OCI-LY7 (cell line): ENCODE results near the gene RAP1B. TPM values are rescaled to one million over a fixed set of nuclear protein-coding genes. Genes with fewer than 3 reads are reported as not detected.
A peak's percentile ranks its signal among the peaks of the same experiment; 100 is the strongest.

Experiments used
- BruUV-seq: library from RNA; stranded (reverse); fragments of 400-500 nt; replicated peaks from 2 replicates; lab custom pipeline; 2021; lab: Mats Ljungman, UMichigan
- CTCF ChIA-PET: fragments of 300-600 bp; sonication (Branson Sonifier 250); formaldehyde crosslinking; loops from one replicate; lab custom pipeline; 2022; ENCODE audit warnings: antibody characterized with exemption; ENCODE audit not compliant: unreplicated experiment; lab: Charles Lee
- POLR2A ChIA-PET: fragments of 300-600 bp; sonication (Branson Sonifier 250); formaldehyde crosslinking; loops from one replicate; lab custom pipeline; 2022; ENCODE audit warnings: antibody characterized with exemption; lab: Charles Lee
- DNase-seq: peaks from one replicate; pipeline ENCODE4 v3.0.0-alpha.2; 2015; ENCODE audit warnings: low spot score
- H2AFZ ChIP-seq: fragments of 200-600 bp; sonication (generic), shearing (Covaris generic); 2 replicates; pipeline ENCODE4 v1.6.1; 2014; ENCODE audit warnings: mild to moderate bottlenecking, antibody characterized with exemption, low read length, moderate library complexity
- H3K27ac ChIP-seq: fragments of 200-600 bp; sonication (generic); 2 replicates; pipeline ENCODE4 v1.5.1; 2014; ENCODE audit warnings: mixed run types, low read depth, mild to moderate bottlenecking, moderate library complexity, low read length, inconsistent platforms; ENCODE audit not compliant: poor library complexity, severe bottlenecking
- H3K36me3 ChIP-seq: fragments of 200-600 bp; sonication (generic); 2 replicates; pipeline ENCODE4 v1.6.1; 2014; ENCODE audit warnings: mild to moderate bottlenecking, antibody characterized with exemption, low read length, moderate library complexity, mixed read lengths; ENCODE audit not compliant: insufficient read depth
- H3K4me1 ChIP-seq: fragments of 200-600 bp; sonication (generic); 2 replicates; pipeline ENCODE4 v1.5.1; 2014; ENCODE audit warnings: mild to moderate bottlenecking, low read length; ENCODE audit not compliant: insufficient read depth, poor library complexity, severe bottlenecking
- H3K4me2 ChIP-seq: fragments of 200-600 bp; sonication (generic); 2 replicates; pipeline ENCODE4 v1.6.1; 2014; ENCODE audit warnings: mild to moderate bottlenecking, low read length
- H3K4me3 ChIP-seq: fragments of 200-600 bp; sonication (generic); 2 replicates; pipeline ENCODE4 v1.5.1; 2014; ENCODE audit warnings: mild to moderate bottlenecking, low read depth, low read length; ENCODE audit not compliant: poor library complexity, severe bottlenecking
- H3K79me2 ChIP-seq: fragments of 200-600 bp; sonication (generic); 2 replicates; pipeline ENCODE4 v1.6.1; 2016; ENCODE audit warnings: low read depth, mild to moderate bottlenecking, low read length, moderate library complexity, mixed read lengths; ENCODE audit not compliant: insufficient read depth
- H3K9me2 ChIP-seq: fragments of 200-600 bp; sonication (generic); 2 replicates; pipeline ENCODE4 v1.6.1; 2016; ENCODE audit warnings: mild to moderate bottlenecking, low read length, mixed read lengths; ENCODE audit not compliant: insufficient read depth
- H3K9me3 ChIP-seq: fragments of 200-600 bp; sonication (generic); 2 replicates; pipeline ENCODE4 v1.6.1; 2014; ENCODE audit warnings: mild to moderate bottlenecking, mixed run types, low read length, mixed read lengths
- H4K20me1 ChIP-seq: fragments of 200-600 bp; sonication (generic); 2 replicates; pipeline ENCODE4 v1.6.1; 2014; ENCODE audit warnings: mild to moderate bottlenecking, antibody characterized with exemption, low read length, moderate library complexity, mixed read lengths; ENCODE audit not compliant: insufficient read depth
- CTCF ChIP-seq: fragments of 200-600 bp; sonication (generic); conservative IDR thresholded peaks from 2 replicates; pipeline ENCODE4 v1.5.1; 2014; ENCODE audit warnings: mild to moderate bottlenecking, antibody characterized with exemption, low read length, moderate library complexity, mixed read lengths
- EZH2phosphoT487 ChIP-seq: fragments of 200-600 bp; sonication (generic); IDR thresholded peaks from 2 replicates; pipeline ENCODE4 v1.6.1; 2018; ENCODE audit warnings: low read depth, borderline replicate concordance, mild to moderate bottlenecking, mixed run types, antibody characterized with exemption, low read length, moderate library complexity, mixed read lengths
- intact Hi-C: fragments of 100-400 bp; cut with micrococcal nuclease; formaldehyde crosslinking; loops from one replicate; pipeline ENCODE4 v1.10.0; 2022; ENCODE audit not compliant: unreplicated experiment
- total RNA-seq, 2 experiments: library from RNA; depleted of rRNA in 1 of 2; stranded (reverse); fragments of >200 nt in 1 of 2; shearing (Covaris generic) in 1 of 2; gene quantifications; 2 replicates each; pipeline ENCODE4 v1.2.3, GENCODE V29; 2014 to 2022

Gene RAP1B
- total RNA-seq, 2 experiments from 2014 or later = 100 to 166 TPM

GRCh38 chr12:68612202-68612601, 1.5 kb downstream of the RAP1B start:
- no peaks in the 10 kb centered on the region for H3K9me2 ChIP-seq
- H3K36me3 ChIP-seq = peaks cover 39% of the 10 kb centered on the region
- no peaks in the 10 kb centered on the region for H3K9me3 ChIP-seq
- peak overlapping the region; percentile 78 for H3K4me2 ChIP-seq
- H3K27ac ChIP-seq = peak overlapping the region; percentile 88
- H3K4me1 ChIP-seq = peaks cover 39% of the 10 kb centered on the region
- CTCF ChIA-PET = no interaction called here
- POLR2A ChIA-PET = interaction anchor here (0.7 to 8.7 kb wide), 9 partner anchors 12 to 254 kb away, joined by 3 to 64 read pairs (median 4); no protein-coding TSS in a partner anchor
- H3K4me3 ChIP-seq = peak overlapping the region; percentile 95
- H4K20me1 ChIP-seq = peaks cover 36% of the 10 kb centered on the region
- DNase-seq = no peak
- intact Hi-C loops = loop anchor here (2.0 to 5.0 kb wide), 3 partner anchors 19 to 620 kb away; partner anchors contain the start of gene SLC35E3
- BruUV-seq = TSS peak; percentile 55
- H3K79me2 ChIP-seq = peaks cover 59% of the 10 kb centered on the region
- TF ChIP-seq CTCF (no peak), EZH2phosphoT487 (no peak)
- no peak overlapping the region for H2AFZ ChIP-seq

GRCh38 chr12:68612697-68613096, 2.0 kb downstream of the RAP1B start:
- H2AFZ ChIP-seq = no peak overlapping the region
- POLR2A ChIA-PET = interaction anchor here (0.6 to 6.3 kb wide), 9 partner anchors 11 to 75 kb away, joined by 3 to 49 read pairs (median 5); no protein-coding TSS in a partner anchor
- peaks cover 43% of the 10 kb centered on the region for H3K4me1 ChIP-seq
- BruUV-seq = no TSS peak
- peak overlapping the region; percentile 88 for H3K27ac ChIP-seq
- H3K4me2 ChIP-seq = peak overlapping the region; percentile 78
- no peaks in the 10 kb centered on the region for H3K9me3 ChIP-seq
- CTCF ChIA-PET = no interaction called here
- H4K20me1 ChIP-seq = peaks cover 41% of the 10 kb centered on the region
- peak overlapping the region; percentile 95 for H3K4me3 ChIP-seq
- TF ChIP-seq EZH2phosphoT487 = no peak
- H3K36me3 ChIP-seq = peaks cover 44% of the 10 kb centered on the region
- intact Hi-C loops = loop anchor here (2.0 to 5.0 kb wide), 3 partner anchors 18 to 620 kb away; partner anchors contain the start of gene SLC35E3
- no peak for DNase-seq
- peaks cover 64% of the 10 kb centered on the region for H3K79me2 ChIP-seq
- no peaks in the 10 kb centered on the region for H3K9me2 ChIP-seq

GRCh38 chr12:68613209-68613904, 2.7 kb downstream of the RAP1B start:
- intact Hi-C loops = loop anchor here (2.0 to 5.0 kb wide), 3 partner anchors 17 to 621 kb away; partner anchors contain the start of gene SLC35E3
- Histone ChIP-seq H2AFZ (no peak overlapping the region), H3K4me1 (peaks cover 47% of the 10 kb centered on the region), H3K27ac (peak overlapping the region; percentile 88), H3K4me2 (peak overlapping the region; percentile 78), H3K9me3 (no peaks in the 10 kb centered on the region), H3K9me2 (no peaks in the 10 kb centered on the region), H3K79me2 (peaks cover 71% of the 10 kb centered on the region), H4K20me1 (peaks cover 47% of the 10 kb centered on the region), H3K36me3 (peaks cover 50% of the 10 kb centered on the region), H3K4me3 (peak overlapping the region; percentile 95)
- TF ChIP-seq CTCF (no peak), EZH2phosphoT487 (no peak)
- no peak for DNase-seq
- BruUV-seq = no TSS peak
- CTCF ChIA-PET = no interaction called here
- POLR2A ChIA-PET = interaction anchor here (0.6 to 6.3 kb wide), 11 partner anchors 10 to 74 kb away, joined by 3 to 49 read pairs (median 5); no protein-coding TSS in a partner anchor
